Measurements from ENCODE around the gene METRN.
A peak's percentile ranks its signal among the peaks of the same experiment; 100 is the strongest.

METRN gene

GRCh38 chr16:693364-693763 lies 21.6 kb upstream of the METRN start:
- no peak for DNase-seq

GRCh38 chr16:693766-694165 lies 21.2 kb upstream of the METRN start:
- DNase-seq = no peak

GRCh38 chr16:694187-694862 lies 20.6 kb upstream of the METRN start:
- DNase-seq = no peak

- DNase-seq = no peak
Observed at GRCh38 chr16:694863-695354, 20.0 kb upstream of the METRN start.

GRCh38 chr16:695355-696089 lies 19.4 kb upstream of the METRN start:
- DNase-seq = peak; percentile 71

- DNase-seq = no peak
Observed at GRCh38 chr16:698911-699671, 15.8 kb upstream of the METRN start.

GRCh38 chr16:700684-701584 lies 14.0 kb upstream of the METRN start:
- no peak for DNase-seq

- DNase-seq = no peak
Observed at GRCh38 chr16:702341-702740, 12.6 kb upstream of the METRN start.

GRCh38 chr16:703406-703805 lies 11.5 kb upstream of the METRN start:
- DNase-seq = no peak

- no peak for DNase-seq
Observed at GRCh38 chr16:704047-704446, 10.9 kb upstream of the METRN start.

- no peak for DNase-seq
Observed at GRCh38 chr16:704552-705380, 10.2 kb upstream of the METRN start.

GRCh38 chr16:705431-706188 lies 9.3 kb upstream of the METRN start, which contains the start of gene FBXL16:
Gene FBXL16 (minus strand): TSS chr16:705801. CDS start chr16:697405, 8,396 bp downstream.
- no peak for DNase-seq

GRCh38 chr16:706189-707061 lies 8.5 kb upstream of the METRN start:
- DNase-seq = no peak

- DNase-seq = no peak
Observed at GRCh38 chr16:707062-707538, 7.8 kb upstream of the METRN start.

GRCh38 chr16:708019-708418 lies 6.9 kb upstream of the METRN start:
- no peak for DNase-seq

- no peak for DNase-seq
Observed at GRCh38 chr16:708959-709358, 6.0 kb upstream of the METRN start.

GRCh38 chr16:709566-710499 lies 5.1 kb upstream of the METRN start:
- no peak for DNase-seq

- DNase-seq = no peak
Observed at GRCh38 chr16:710500-711075, 4.3 kb upstream of the METRN start.

All from NCI-H2081 treated with DMSO at 0.1 percent for 48 hours (cell line).